ENCODE data around the gene LYST. TPM values are rescaled to one million over a fixed set of nuclear protein-coding genes. Genes with fewer than 3 reads are reported as not detected.

LYST gene
- total RNA-seq, 2 experiments from 2014 or later, result 24.7 to 26.8 TPM

DNA sequence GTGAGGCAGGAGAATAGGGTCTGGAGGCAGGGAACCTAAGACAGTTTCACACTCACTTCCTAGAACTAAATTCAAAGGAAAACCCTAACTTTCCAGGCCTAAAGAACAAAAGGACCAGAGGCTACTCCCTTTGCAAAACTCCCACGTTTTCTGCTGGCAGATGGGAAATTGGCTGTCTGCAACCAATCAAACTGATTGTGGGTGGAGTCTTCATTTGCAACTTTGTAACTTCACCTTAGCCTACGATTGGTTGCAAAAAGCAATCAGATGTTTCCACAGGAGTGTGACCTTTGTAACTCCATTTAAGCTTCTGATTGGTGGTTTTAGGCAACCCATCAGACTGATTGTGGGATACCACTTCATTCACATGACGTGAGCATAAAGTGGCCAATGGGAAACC lies 197.4 kb downstream of the LYST start:
- Mint-ChIP-seq H3K36me3 (ENCODE audit: low read depth) (peaks cover 56% of the 10 kb centered on the region), H3K9me3 (peaks cover 45% of the 10 kb centered on the region), H3K4me1 (no peaks in the 10 kb centered on the region), H3K27ac (no peak overlapping the region), H3K4me3 (no peak overlapping the region), H3K27me3 (no peaks in the 10 kb centered on the region)
- DNase-seq, result no peak
- ChIA-PET POLR2A (no interaction called here), CTCF (no interaction called here)

DNA sequence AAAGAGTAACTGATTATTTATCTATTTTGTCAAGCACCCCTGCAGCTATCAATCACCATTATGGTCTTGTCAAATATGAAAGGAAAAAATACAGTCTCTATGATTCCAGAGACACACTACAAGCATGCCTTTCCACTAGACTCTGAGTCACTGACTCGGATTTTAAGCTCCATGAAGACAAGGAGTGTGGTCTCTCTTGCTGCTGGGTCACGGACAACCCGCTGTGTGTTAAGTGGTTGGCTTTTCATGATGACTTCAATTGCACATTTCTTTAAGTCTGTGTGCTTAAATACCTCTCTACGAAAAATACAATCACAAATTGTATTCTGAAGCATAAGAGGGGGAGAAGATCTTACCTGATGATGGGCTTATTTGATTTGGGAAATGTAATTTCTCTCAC lies 203.1 kb downstream of the LYST start:
- peaks cover 18% of the 10 kb centered on the region for H3K36me3 Mint-ChIP-seq (ENCODE audit: low read depth)
- ChIA-PET CTCF (interaction anchor here (0.6 to 1.2 kb wide), 2 partner anchors 20 to 90 kb away, joined by 3 read pairs; no protein-coding TSS in a partner anchor), POLR2A (no interaction called here)
- H3K27ac Mint-ChIP-seq, result no peak overlapping the region
- no peaks in the 10 kb centered on the region for H3K4me1 Mint-ChIP-seq
- no peaks in the 10 kb centered on the region for H3K27me3 Mint-ChIP-seq
- DNase-seq, result no peak
- peaks cover 1% of the 10 kb centered on the region for H3K9me3 Mint-ChIP-seq
- no peak overlapping the region for H3K4me3 Mint-ChIP-seq

DNA sequence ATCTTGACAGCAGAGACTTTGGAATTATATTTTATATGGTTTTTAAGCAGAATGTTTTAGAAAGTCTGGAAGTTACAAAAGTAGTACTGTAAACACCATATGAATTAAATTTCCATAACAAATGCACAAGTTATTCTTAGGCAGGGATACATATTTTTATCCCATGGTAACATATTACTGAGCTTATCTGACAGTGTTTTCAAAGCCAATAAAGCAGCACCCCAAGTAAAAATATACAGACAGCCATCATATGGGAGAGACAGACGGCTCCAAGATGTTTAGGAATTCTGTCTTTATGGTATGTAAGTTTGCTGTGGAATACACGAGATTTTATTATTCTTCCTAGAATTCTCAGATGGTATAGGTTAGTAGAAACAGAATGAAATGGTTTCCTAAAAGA lies 205.1 kb downstream of the LYST start:
- ChIA-PET CTCF (no interaction called here), POLR2A (no interaction called here)
- no peaks in the 10 kb centered on the region for H3K27me3 Mint-ChIP-seq
- H3K27ac Mint-ChIP-seq, result no peak overlapping the region
- peaks cover 16% of the 10 kb centered on the region for H3K36me3 Mint-ChIP-seq (ENCODE audit: low read depth)
- H3K9me3 Mint-ChIP-seq, result no peaks in the 10 kb centered on the region
- no peak overlapping the region for H3K4me3 Mint-ChIP-seq
- no peaks in the 10 kb centered on the region for H3K4me1 Mint-ChIP-seq
- DNase-seq, result no peak

DNA sequence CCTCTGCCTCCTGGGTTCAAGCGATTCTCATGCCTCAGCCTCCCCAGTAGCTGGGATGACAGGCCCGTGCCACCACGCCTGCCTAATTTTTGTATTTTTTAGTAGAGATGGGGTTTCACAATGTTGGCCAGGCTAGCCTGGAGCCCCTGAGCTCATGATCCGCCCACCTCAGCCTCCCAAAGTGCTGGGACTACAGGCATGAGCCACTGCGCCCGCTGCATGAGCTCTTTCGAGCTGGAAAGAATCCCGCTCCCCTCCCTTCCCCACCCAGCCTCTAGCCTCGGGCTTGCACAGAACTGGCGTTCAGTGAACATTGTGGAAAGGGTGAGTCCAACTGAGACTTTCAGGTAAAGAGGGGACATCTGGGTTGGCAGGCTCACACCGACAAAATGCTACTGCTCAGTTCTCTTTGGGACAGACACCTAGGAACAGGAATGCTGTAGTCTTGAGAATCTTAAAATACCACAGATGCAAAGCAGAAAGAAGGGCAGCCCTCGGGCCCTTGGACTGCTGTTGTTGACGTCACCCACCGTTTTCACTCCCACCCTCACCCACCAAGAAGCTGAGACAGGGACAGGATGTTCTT lies 207.4 kb downstream of the LYST start:
- H3K27me3 Mint-ChIP-seq, result peaks cover 13% of the 10 kb centered on the region
- H3K27ac Mint-ChIP-seq, result no peak overlapping the region
- peaks cover 16% of the 10 kb centered on the region for H3K36me3 Mint-ChIP-seq (ENCODE audit: low read depth)
- no peaks in the 10 kb centered on the region for H3K4me1 Mint-ChIP-seq
- ChIA-PET POLR2A (no interaction called here), CTCF (interaction anchor here (0.6 kb wide), 1 partner anchor 184 kb away, joined by 3 read pairs; no protein-coding TSS in a partner anchor)
- no peak overlapping the region for H3K4me3 Mint-ChIP-seq
- H3K9me3 Mint-ChIP-seq, result no peaks in the 10 kb centered on the region
- no peak for DNase-seq

DNA sequence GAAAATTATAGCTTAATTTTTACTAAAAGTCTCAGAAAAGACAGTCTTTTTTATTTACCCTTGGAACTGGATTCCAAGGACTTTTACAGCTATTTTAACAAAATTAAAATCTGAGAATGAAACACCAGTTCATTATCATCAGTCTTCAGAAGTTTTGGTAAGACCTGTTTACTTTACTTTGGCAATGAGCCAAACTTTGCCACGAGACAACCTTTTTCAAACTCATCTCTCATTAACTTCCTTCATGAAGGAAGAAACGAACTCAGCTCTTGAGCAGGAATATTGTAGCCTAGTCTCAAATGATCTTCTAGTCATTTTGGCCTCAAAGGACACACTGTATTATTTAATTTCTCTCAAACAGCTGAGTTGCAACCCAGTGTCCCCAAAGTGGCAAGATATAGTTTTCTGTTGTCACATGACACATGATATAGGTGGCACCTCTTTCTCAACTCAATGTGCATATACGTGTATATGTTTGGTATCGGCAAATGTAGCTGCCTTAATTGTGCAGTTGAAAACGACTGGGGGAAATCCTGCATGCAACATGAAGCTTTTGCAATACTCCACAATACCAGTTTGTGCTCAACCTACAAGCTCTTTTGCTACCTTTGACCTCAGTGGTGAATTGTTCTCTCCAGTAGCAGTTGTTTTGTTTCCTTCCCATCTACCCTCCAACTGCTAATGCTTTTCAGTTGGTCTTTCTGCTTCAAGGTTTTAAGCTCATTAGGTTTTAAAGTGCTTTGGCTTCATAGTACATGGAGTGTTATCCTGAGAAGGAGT lies 208.8 kb downstream of the LYST start:
- no peak for DNase-seq
- Mint-ChIP-seq H3K4me1 (no peaks in the 10 kb centered on the region), H3K4me3 (no peak overlapping the region), H3K36me3 (ENCODE audit: low read depth) (peaks cover 11% of the 10 kb centered on the region), H3K27me3 (peaks cover 23% of the 10 kb centered on the region), H3K27ac (no peak overlapping the region), H3K9me3 (peaks cover 2% of the 10 kb centered on the region)
- POLR2A ChIA-PET, result no interaction called here
- CTCF ChIA-PET, result interaction anchor here (0.6 to 1.3 kb wide), 4 partner anchors 9 to 549 kb away, joined by 3 to 6 read pairs (median 3); no protein-coding TSS in a partner anchor

DNA sequence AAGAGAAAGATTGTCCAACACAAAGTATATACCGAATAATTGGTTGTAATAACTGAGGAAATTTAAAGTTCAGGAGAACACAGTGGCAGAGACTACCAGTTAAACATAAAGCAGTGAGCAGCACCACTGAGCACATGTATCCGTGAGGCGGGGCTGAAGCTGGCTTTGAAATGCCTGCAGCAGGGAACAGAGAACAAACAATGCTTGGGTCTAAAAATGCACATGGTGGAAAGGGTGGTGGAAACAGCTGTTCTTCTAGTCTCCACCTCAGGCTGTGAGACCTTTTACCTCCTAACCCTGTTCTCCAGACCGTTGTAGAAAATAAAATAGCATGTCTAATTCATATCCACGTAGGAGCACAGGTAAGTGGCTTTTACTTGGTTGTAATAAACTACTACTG lies 209.4 kb downstream of the LYST start:
- POLR2A ChIA-PET, result no interaction called here
- Mint-ChIP-seq H3K27ac (no peak overlapping the region), H3K9me3 (peaks cover 2% of the 10 kb centered on the region), H3K4me1 (no peaks in the 10 kb centered on the region), H3K36me3 (ENCODE audit: low read depth) (peaks cover 5% of the 10 kb centered on the region), H3K27me3 (peaks cover 29% of the 10 kb centered on the region), H3K4me3 (no peak overlapping the region)
- no peak for DNase-seq
- CTCF ChIA-PET, result interaction anchor here (0.9 to 1.3 kb wide), 3 partner anchors 9 to 549 kb away, joined by 3 to 6 read pairs (median 3); no protein-coding TSS in a partner anchor

DNA sequence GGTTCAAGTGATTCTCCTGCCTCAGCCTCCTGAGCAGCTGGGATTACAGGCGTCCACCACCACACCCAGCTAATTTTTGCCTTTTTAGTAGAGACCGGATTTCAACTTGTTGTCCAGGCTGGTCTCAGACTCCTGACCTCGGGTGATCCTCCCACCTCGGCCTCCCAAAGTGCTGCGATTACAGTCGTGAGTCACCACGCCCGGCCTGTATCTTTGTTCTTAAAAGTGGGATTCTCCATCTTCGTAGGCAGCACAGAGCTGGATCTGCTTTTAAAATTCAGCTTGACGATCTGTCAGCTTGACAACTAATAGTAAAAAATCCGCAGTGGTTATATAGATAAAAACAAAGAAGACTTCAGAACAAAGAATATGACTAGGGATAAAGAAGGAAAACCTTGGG lies 214.3 kb downstream of the LYST start:
- Mint-ChIP-seq H3K4me3 (no peak overlapping the region), H3K27me3 (peaks cover 63% of the 10 kb centered on the region), H3K9me3 (peaks cover 2% of the 10 kb centered on the region), H3K27ac (no peak overlapping the region), H3K4me1 (peaks cover 21% of the 10 kb centered on the region), H3K36me3 (ENCODE audit: low read depth) (peaks cover 4% of the 10 kb centered on the region)
- ChIA-PET CTCF (no interaction called here), POLR2A (no interaction called here)
- DNase-seq, result no peak

DNA sequence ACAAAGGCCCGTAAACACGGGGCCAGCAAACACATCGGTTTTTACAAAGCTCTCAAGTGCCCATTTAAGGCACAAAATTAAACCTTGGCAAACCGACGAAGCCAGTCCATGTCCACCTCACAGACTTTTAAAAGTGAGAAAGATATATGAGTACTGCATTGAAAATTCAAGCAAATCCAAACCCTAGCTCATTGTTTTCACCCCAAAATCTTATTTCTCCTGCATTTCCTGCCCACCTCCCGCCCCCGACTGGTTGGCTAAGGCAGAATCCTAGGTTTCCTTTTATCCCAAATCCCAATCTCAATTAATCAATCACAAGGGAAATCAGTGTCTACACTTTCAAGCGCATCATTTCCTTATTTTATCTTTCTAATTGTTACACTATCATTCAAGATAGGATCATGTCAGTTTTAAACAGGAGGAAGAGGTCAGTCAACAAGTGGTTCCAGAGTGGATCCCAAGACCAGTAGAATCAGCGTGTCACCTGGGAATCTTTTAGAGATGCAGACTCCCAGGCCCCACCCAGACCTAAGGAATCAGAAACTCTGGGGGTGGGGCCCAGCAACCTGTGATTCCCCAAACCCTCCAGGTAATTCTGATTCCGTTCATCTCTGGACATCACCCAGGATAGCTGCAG lies 215.4 kb downstream of the LYST start:
- ChIA-PET CTCF (interaction anchor here (0.7 kb wide), 1 partner anchor 406 kb away, joined by 3 read pairs; no protein-coding TSS in a partner anchor), POLR2A (no interaction called here)
- Mint-ChIP-seq H3K4me3 (peak overlapping the region; percentile 55), H3K4me1 (peaks cover 28% of the 10 kb centered on the region), H3K27ac (no peak overlapping the region), H3K36me3 (ENCODE audit: low read depth) (peaks cover 4% of the 10 kb centered on the region), H3K27me3 (peaks cover 72% of the 10 kb centered on the region), H3K9me3 (peaks cover 2% of the 10 kb centered on the region)
- no peak for DNase-seq

DNA sequence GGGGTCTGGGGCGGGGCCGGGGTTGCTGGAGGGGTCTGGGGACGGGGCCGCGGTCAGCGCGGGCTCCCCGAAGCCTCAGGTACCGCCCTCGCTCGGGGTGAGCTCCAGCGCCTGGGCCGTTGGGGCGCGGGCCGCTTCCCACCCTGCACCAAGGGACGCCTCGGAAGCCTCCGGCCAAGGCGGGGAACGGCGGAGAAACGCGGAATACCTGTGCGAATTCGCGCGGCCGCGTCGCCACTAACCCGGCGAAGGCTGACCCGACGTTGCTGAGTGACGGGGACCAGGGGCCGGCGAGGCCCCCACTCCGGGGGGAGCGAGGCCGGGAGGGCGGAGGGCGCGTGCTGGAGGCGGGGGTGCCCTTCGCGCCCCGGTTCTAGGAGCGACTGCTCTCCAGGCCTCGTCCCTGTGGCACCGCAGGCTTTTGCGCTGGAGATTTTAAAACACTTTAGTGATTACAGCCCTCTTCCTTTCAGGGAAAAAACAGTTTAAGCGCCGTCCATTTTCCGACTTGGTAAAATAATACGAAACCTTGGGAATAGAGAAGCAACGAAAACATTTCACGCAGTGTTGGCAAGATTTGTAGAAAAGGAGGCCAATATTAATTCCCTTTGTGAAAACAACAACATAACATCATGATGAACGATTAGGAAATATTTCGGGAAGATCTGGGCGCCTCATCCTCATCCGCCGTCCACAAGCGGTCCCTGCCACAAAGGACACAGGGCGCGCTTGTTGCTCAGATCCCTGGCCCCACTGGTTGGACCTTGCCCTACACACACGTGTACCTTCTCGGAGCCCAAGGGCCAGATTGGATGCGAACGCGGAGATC lies 216.2 kb downstream of the LYST start:
- Mint-ChIP-seq H3K4me1 (peaks cover 28% of the 10 kb centered on the region), H3K4me3 (peak overlapping the region; percentile 55), H3K27me3 (peaks cover 75% of the 10 kb centered on the region), H3K27ac (no peak overlapping the region), H3K36me3 (ENCODE audit: low read depth) (peaks cover 4% of the 10 kb centered on the region), H3K9me3 (peaks cover 2% of the 10 kb centered on the region)
- POLR2A ChIA-PET, result no interaction called here
- CTCF ChIA-PET, result interaction anchor here (0.7 kb wide), 1 partner anchor 406 kb away, joined by 3 read pairs; no protein-coding TSS in a partner anchor
- no peak for DNase-seq

DNA sequence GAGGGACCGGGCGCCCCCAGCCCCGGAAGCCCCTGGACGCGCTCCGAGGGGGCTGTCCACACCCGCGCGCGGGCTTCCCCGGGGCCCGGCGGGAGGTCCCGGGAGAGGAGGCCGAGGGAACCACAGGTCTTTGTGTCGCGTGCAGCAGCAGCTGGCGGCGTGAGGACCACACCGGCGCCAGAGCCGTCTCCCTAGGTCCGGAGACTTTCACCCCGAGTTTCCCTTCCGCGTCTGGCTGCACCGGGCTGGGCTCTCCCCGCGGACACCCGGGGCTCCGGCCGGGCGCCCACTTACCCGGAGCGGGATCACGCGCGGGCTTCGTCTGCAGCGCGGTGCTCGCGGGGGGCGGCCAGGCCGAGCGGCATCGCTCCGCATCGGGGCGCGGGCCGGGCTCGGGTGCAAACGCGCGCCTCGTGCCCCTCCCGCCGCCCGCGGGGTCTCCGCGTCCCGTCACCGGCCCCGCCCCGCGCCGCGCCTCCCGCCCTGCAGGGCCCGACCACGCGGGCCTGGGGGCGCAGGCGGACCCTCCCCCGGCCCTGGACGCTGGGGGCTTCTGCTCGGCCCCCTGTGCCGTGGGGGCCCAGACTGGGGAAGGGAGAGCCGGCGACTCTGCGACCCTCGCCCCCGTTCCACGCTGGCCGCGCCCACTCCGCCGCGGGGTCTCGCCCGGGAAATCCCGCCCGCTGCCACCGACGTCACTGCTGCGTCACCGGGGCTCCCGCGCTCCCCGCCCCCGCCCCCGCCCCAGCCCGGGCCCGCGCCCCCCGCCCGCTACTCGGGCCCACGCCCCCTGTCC lies 217.1 kb downstream of the LYST start, which contains the start of gene GNG4:
GNG4 (minus strand) TSS at position 417 of the 796 bp plus-strand sequence. CDS start 65,946 bp downstream, outside the sequence.
- peak within 1 kb of the TSS; percentile 57 for H3K27ac Mint-ChIP-seq
- POLR2A ChIA-PET, result no interaction called here
- DNase-seq, result no peak
- H3K4me3 Mint-ChIP-seq, result peak within 1 kb of the TSS; percentile 72
- H3K4me1 Mint-ChIP-seq, result peaks cover 28% of the 10 kb centered on the region
- peaks cover 4% of the 10 kb centered on the region for H3K36me3 Mint-ChIP-seq (ENCODE audit: low read depth)
- CTCF ChIA-PET, result interaction anchor here (1.5 kb wide), 1 partner anchor 8 kb away, joined by 3 read pairs; no protein-coding TSS in a partner anchor
- H3K9me3 Mint-ChIP-seq, result peaks cover 2% of the 10 kb centered on the region
- peaks cover 72% of the 10 kb centered on the region for H3K27me3 Mint-ChIP-seq

DNA sequence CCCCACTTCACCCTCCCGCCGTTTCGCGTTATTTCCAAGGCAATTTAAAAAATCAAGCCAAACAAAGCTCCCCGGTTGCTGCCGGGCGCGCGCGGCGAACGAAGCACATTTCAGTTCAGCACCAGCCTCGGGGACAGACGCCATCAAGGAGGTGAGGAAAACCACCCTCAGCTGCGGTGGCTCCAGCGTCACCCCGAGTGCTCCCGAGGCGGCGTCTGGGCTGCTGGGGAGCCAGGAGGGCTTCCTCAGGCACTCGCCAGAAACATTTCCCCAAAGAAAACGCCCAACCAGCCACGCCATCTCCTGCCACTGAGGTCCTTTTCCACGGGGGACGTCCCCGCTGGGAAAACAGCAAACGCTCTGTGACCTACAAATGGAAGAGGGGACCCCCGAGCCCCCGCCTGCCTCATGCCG lies 217.7 kb downstream of the LYST start:
- POLR2A ChIA-PET, result no interaction called here
- peak; percentile 71 for DNase-seq
- peak overlapping the region; percentile 57 for H3K27ac Mint-ChIP-seq
- H3K4me3 Mint-ChIP-seq, result peak overlapping the region; percentile 72
- H3K27me3 Mint-ChIP-seq, result peaks cover 68% of the 10 kb centered on the region
- H3K9me3 Mint-ChIP-seq, result peaks cover 1% of the 10 kb centered on the region
- peaks cover 28% of the 10 kb centered on the region for H3K4me1 Mint-ChIP-seq
- H3K36me3 Mint-ChIP-seq (ENCODE audit: low read depth), result peaks cover 4% of the 10 kb centered on the region
- CTCF ChIA-PET, result interaction anchor here (1.5 kb wide), 1 partner anchor 8 kb away, joined by 3 read pairs; no protein-coding TSS in a partner anchor

Data from activated CD4-positive, alpha-beta T cell treated with anti-CD3 and anti-CD28 coated beads, Interleukin-2, amount 10 ng/mL, durations not matched to agents 7 days and 5 days (primary cell).